Left ventricle myocardium superior (tissue), 1 donor: ENCODE data around the gene ZNF468. TPM values are rescaled to one million over a fixed set of nuclear protein-coding genes. Genes with fewer than 3 reads are reported as not detected.
"Not testable (repeated sequence)": the region's sequence is repeated elsewhere in the genome, so short reads cannot be mapped to it uniquely, and the experiment has no call there.

Experiments used
- ATAC-seq: fragments of 200-7000 bp; cut with Tn5 transposase; one replicate; pipeline ENCODE4 v1.9.1; 2020; ENCODE audit warnings: mild to moderate bottlenecking, moderate library complexity
- DNase-seq: peaks from one replicate; pipeline ENCODE4 v3.0.0-alpha.2; 2020
- intact Hi-C: fragments of 100-400 bp; cut with micrococcal nuclease; formaldehyde crosslinking; loops from one replicate; pipeline ENCODE4 v1.11.0; 2022
- total RNA-seq: library from RNA; stranded (reverse); fragmentation: NEBNext Ultra II Directional; extraction: Animal tissue kit (Norgen Biotek cat#: 25700); gene quantifications from one replicate; pipeline ENCODE4 v1.2.1, GENCODE V29; 2021
- donor health status: DM: no; HTN: yes; CAD: no; lungs with severe emphysema.

ZNF468 gene
- total RNA-seq, 1 donor from 2014 or later = 8.1 TPM

DNA sequence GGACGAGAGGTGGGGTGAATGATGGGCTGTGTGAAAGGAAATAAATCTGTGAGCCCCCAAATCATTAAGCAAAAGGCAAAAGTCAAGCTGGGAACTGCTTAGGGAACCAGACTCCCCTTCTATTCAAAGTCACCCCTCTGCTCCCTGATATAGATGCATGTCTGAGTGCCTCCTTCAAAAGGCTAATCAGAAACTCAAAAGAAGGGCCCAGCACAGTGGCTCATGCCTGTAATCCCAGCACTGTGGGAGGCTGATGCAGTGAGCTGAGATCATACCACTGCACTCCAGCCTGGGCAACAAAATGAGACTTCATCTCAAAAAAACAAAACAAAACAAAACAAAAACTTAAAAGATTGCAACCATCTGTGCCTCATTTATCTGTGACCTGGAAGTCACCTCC lies 23.1 kb downstream of the ZNF468 start:
- DNase-seq, ATAC-seq, intact Hi-C loops: not testable (repeated sequence)

DNA sequence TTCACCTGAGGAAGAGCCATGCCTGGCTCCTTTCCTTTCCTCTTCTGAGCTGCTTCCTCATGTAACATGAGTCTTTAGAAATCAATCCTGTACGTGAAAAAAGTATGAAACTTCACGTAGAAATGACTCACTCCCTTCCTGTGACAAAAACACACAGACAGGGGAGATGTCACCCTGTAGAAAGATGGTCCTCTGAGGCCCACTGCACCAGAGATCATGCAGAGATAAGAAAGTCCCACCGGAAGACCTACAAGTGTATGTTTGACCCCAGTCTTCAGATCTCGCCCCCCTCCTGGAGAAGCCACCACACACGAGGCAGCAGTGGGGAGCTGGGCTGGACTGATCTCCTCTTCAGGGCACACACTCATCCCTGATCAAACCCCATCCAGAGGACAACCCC lies 23.9 kb downstream of the ZNF468 start:
- ATAC-seq, intact Hi-C loops, DNase-seq: not testable (repeated sequence)

- ATAC-seq, DNase-seq, intact Hi-C loops: not testable (repeated sequence)
Observed at GRCh38 chr19:52829866-52830265, 27.6 kb downstream of the ZNF468 start.

DNA sequence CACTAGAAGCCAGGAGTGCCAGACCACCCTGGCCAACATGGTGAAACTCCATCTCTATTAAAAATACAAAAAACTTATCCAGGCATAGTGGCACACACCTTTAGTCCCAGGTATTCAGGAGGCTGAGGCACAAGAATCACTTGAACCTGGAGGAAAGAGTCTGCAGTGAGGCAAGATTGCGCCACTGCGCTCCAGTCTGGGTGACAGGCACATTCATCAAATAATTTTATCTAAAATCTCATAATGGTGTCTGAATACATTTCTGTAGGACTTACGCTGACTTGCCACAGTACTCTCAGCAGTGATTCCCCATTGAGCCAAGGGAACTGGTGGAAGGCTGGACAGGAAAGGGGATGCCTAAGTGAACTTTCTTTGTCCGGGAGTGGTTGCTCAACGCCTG lies 31.7 kb downstream of the ZNF468 start:
- ATAC-seq (no peak), DNase-seq (no peak)
- intact Hi-C loops = no loop called here

DNA sequence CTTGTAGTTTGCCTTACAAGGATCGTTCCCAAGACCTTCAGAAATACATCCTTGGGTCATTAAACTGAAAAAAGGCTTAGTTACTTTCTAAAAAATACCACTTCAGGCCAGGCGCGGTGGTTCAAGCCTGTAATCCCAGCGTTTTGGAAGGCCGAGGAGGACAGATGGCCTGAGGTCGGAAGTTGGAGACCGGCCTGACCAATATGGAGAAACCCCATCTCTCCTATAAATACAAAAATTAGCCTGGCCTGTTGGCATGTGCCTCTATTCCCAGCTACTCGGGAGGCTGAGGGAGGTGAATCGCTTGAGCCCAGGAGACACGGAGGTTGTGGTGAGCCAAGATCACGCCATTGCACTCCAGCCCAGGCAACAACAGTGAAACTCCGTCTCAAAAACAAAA lies 33.7 kb downstream of the ZNF468 start:
- intact Hi-C loops = no loop called here
- ATAC-seq (no peak), DNase-seq (no peak)

DNA sequence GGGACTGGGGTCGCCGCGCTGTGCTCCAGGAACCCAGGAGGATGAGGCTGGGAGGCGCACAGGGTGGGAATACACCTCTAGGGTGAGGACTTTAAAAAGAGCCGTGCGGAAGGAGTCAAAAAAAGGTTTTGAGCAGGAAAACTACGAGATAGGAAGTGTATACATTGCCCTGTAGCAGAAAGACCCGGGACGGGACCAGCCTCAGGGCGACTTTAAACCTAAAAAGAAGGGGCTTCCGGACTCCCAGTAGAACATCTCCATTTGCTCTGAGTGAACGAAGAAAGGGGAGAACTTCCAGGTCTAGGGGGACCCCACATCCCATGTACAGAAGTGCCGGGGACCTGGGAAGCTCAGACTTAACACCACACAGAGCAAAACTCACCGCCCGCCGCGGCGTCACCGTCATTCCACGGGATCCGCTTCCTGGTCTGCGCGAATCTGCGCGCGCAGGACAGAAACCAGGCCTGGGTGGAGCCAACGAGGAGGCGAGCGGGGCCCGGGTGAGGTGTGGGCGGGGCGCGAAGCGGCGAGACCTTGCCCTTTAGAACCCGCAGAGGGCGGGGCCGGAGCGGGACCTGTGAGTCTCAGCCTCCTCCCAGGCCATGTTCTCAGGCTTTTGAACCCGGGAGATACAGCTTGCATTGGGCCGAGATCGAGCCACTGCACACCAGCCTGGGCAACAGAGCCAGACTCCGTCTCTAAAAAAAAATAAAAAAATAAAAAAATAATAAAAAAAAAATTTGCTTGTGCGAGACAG lies 36.0 kb downstream of the ZNF468 start, which contains the start of gene ZNF28:
Gene ZNF28 (minus strand): TSS at position 430 of the 757 bp plus-strand sequence. CDS start 3,675 bp downstream, outside the sequence.
- peak; percentile 91 for DNase-seq
- intact Hi-C loops = not testable (repeated sequence)

GRCh38 chr19:52820472-52821203 lies 36.8 kb downstream of the ZNF468 start:
- intact Hi-C loops = not testable (repeated sequence)
- ATAC-seq (peak; percentile 64), DNase-seq (peak; percentile 48)

More for the DNA sequence above, 36.0 kb downstream of the ZNF468 start, which contains the start of gene ZNF28:
- ATAC-seq = peak; percentile 100

DNA sequence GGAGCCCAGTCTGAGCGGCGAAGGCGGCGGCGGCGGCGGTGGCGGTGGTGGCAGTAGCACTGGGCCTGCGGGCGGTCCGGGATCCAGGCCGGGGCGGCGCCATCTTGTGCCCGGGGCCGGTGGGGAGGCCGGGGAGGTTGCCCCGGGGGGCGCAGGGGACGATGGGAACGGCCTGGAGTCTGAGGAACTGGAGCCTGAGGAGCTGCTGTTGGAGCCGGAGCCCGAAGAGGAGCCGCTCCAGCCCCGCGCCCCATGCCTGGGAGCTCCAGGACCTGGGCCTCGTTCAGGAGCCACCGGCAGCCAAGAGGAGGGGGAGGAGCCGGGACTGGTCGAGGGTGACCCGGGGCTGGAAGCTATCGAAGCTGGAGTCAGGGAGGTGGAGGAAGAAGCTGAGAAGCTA lies 47.6 kb downstream of the ZNF468 start:
- ATAC-seq (no peak), DNase-seq (no peak)
- intact Hi-C loops = no loop called here

DNA sequence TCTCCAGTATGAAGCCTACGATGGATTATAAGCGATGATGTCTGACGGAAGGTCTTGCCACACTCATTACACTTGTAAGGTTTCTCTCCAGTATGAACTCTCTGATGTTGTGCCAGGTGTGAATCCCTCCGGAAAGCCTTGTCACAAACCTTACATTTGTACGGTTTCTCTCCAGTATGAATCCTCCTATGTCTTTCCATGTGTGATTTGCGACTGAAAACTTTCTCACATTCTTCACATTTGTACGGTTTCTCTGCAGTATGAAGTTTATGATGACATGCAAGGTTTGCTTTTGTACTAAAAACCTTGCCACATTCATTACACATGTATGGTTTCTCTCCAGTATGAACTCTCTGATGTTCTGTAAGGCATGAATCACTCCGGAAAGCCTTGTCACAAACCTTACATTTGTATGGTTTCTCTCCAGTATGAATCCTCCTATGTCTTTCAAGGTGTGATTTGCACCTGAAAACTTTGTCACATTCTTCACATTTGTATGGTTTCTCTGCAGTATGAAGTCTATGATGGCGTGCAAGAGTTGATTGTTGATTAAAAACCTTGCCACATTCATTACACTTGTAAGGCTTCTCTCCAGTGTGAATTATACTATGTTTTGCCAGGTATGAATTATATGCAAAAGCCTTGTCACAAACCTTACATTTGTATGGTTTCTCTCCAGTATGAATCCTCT lies 57.3 kb downstream of the ZNF468 start:
- DNase-seq, intact Hi-C loops, ATAC-seq: not testable (repeated sequence)

DNA sequence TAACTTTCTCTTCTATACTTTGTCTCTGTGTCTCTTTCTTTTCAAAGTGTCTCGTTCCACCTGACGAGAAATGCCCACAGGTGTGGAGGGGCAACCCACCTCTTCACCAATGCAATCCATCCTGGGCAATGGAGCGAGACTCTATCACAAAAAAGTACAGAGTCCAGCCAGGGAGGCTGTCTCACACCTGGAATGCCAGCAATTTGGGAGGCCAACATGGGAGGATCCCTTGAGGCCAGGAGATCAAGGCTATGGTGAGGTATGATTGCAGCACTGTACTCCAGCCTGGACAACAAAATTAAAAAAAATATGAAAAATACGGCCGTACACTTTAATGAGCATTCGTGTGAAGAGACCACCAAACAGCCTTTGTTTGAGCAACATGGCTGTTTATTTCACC lies 68.0 kb downstream of the ZNF468 start:
- no peak for ATAC-seq
- no peak for DNase-seq
- intact Hi-C loops = no loop called here

Other genes with a start within 250 kb of the ZNF468 start
- gene ZNF83, start 219.3 kb downstream of the ZNF468 start, total RNA-seq = 15.8 TPM
- gene ZNF611, start 122.6 kb downstream of the ZNF468 start, total RNA-seq = 6.9 TPM
- 2.0 TPM for gene ZNF600, start 70.8 kb downstream of the ZNF468 start, total RNA-seq
- 9.2 TPM for gene ZNF28, start 36.0 kb downstream of the ZNF468 start, total RNA-seq
- 9.3 TPM for gene ZNF320, start 40.0 kb upstream of the ZNF468 start, total RNA-seq
- 1.4 TPM for gene ZNF888, start 65.8 kb upstream of the ZNF468 start, total RNA-seq
- 4.4 TPM for gene ZNF816, start 105.3 kb upstream of the ZNF468 start, total RNA-seq
- not detected for gene ERVV-1, start 156.3 kb upstream of the ZNF468 start, total RNA-seq
- not detected for gene ERVV-2, start 187.1 kb upstream of the ZNF468 start, total RNA-seq
- gene ZNF160, start 245.8 kb upstream of the ZNF468 start, total RNA-seq = 19.2 TPM